HEK293 (cell line): ENCODE results near the gene USP12.

Experiments
- CTCF ChIA-PET: fragments of 350-600 bp; formaldehyde crosslinking; extraction: SDS; loops from one replicate; lab custom pipeline; 2021; ENCODE audit warnings: antibody characterized with exemption; lab: Yijun Ruan, JAX
- POLR2A ChIA-PET: fragments of 300-600 bp; formaldehyde crosslinking; extraction: SDS; loops from one replicate; lab custom pipeline; 2020; ENCODE audit warnings: antibody characterized with exemption, inconsistent platforms; lab: Yijun Ruan, JAX
- H3K27ac ChIP-seq: fragments of 200-500 bp; sonication (Bioruptor generic); 2 replicates; pipeline ENCODE4 v1.5.1; 2014; ENCODE audit warnings: low read depth, low read length, control low read depth, inconsistent platforms; ENCODE audit errors: extremely low read depth
- H3K36me3 ChIP-seq, 2 experiments: fragments of 200-500 bp in 1 of 2; sonication (Bioruptor generic) in 1 of 2; 1 replicate in 1 of 2; 2 replicates in 1 of 2; pipeline ENCODE4 v1.5.1; 2014 to 2017; ENCODE audit warnings: inconsistent platforms in 2 of 2, low read length in 2 of 2; ENCODE audit not compliant: control insufficient read depth in 2 of 2, insufficient read depth in 1 of 2
- H3K4me1 ChIP-seq: fragments of 200-500 bp; sonication (Bioruptor generic); 2 replicates; pipeline ENCODE4 v1.5.1; 2014; ENCODE audit warnings: mild to moderate bottlenecking, low read length, inconsistent platforms; ENCODE audit not compliant: control insufficient read depth, insufficient read depth
- H3K4me3 ChIP-seq: 2 replicates; pipeline ENCODE4 v1.5.1; 2011; ENCODE audit warnings: low read depth, mild to moderate bottlenecking, control low read depth, low read length, moderate library complexity
- H3K9me3 ChIP-seq: fragments of 200-500 bp; sonication (Bioruptor generic); 2 replicates; pipeline ENCODE4 v1.5.1; 2014; ENCODE audit warnings: low read depth, low read length, inconsistent platforms; ENCODE audit not compliant: control insufficient read depth, insufficient read depth
- ELK4 ChIP-seq: IDR thresholded peaks from 2 replicates; pipeline ENCODE4 v1.6.1; 2011; ENCODE audit warnings: mild to moderate bottlenecking, low read depth, low read length, borderline replicate concordance
- GLI4 ChIP-seq: fragments of 450-650 bp; formaldehyde crosslinking; IDR thresholded peaks from 2 replicates; pipeline ENCODE4 v1.5.1; 2016; ENCODE audit warnings: missing biosample characterization, missing genetic modification characterization
- HOXD13 ChIP-seq: sonication (generic); formaldehyde crosslinking; IDR thresholded peaks from 2 replicates; pipeline ENCODE4 v1.8.0; 2022; ENCODE audit warnings: missing genetic modification reagents, borderline replicate concordance
- KLF8 ChIP-seq: fragments of 450-650 bp; formaldehyde crosslinking; IDR thresholded peaks from 2 replicates; pipeline ENCODE4 v1.5.1; 2016; ENCODE audit warnings: missing biosample characterization, missing genetic modification characterization
- PRDM6 ChIP-seq: fragments of 450-650 bp; formaldehyde crosslinking; IDR thresholded peaks from 2 replicates; pipeline ENCODE4 v1.5.1; 2017; ENCODE audit warnings: missing biosample characterization, missing genetic modification characterization
- SCRT2 ChIP-seq: fragments of 450-650 bp; formaldehyde crosslinking; IDR thresholded peaks from 2 replicates; pipeline ENCODE4 v1.5.1; 2016; ENCODE audit warnings: missing biosample characterization, missing genetic modification characterization
- ZBTB20 ChIP-seq: fragments of 450-650 bp; formaldehyde crosslinking; IDR thresholded peaks from 2 replicates; pipeline ENCODE4 v1.5.1; 2016; ENCODE audit warnings: missing biosample characterization, missing genetic modification characterization
- ZBTB21 ChIP-seq: fragments of 450-650 bp; formaldehyde crosslinking; IDR thresholded peaks from 2 replicates; pipeline ENCODE4 v1.5.1; 2017; ENCODE audit warnings: missing biosample characterization, missing genetic modification characterization
- ZBTB49 ChIP-seq: fragments of 450-650 bp; formaldehyde crosslinking; IDR thresholded peaks from 2 replicates; pipeline ENCODE4 v1.5.1; 2016; ENCODE audit warnings: missing biosample characterization, missing genetic modification characterization, low read depth
- ZIC2 ChIP-seq: fragments of 450-650 bp; formaldehyde crosslinking; IDR thresholded peaks from 2 replicates; pipeline ENCODE4 v1.5.1; 2016; ENCODE audit warnings: missing biosample characterization, missing genetic modification characterization
- ZNF132 ChIP-seq: fragments of 450-650 bp; formaldehyde crosslinking; IDR thresholded peaks from 2 replicates; pipeline ENCODE4 v1.5.1; 2017; ENCODE audit warnings: missing biosample characterization, missing genetic modification characterization, borderline replicate concordance
- ZNF138 ChIP-seq: fragments of 450-650 bp; formaldehyde crosslinking; IDR thresholded peaks from 2 replicates; pipeline ENCODE4 v1.5.1; 2016; ENCODE audit warnings: missing biosample characterization, missing genetic modification characterization, borderline replicate concordance
- ZNF221 ChIP-seq: fragments of 450-650 bp; formaldehyde crosslinking; IDR thresholded peaks from 2 replicates; pipeline ENCODE4 v1.5.1; 2017; ENCODE audit warnings: missing biosample characterization, missing genetic modification characterization, borderline replicate concordance
- ZNF248 ChIP-seq: fragments of 450-650 bp; formaldehyde crosslinking; IDR thresholded peaks from 2 replicates; pipeline ENCODE4 v1.5.1; 2017; ENCODE audit warnings: missing biosample characterization, missing genetic modification characterization
- ZNF292 ChIP-seq: fragments of 450-650 bp; formaldehyde crosslinking; IDR thresholded peaks from 2 replicates; pipeline ENCODE4 v1.5.1; 2016; ENCODE audit warnings: low read depth, missing biosample characterization, missing genetic modification characterization, borderline replicate concordance
- ZNF324 ChIP-seq: fragments of 450-650 bp; formaldehyde crosslinking; IDR thresholded peaks from 2 replicates; pipeline ENCODE4 v1.5.1; 2016; ENCODE audit warnings: missing biosample characterization, missing genetic modification characterization
- ZNF341 ChIP-seq: fragments of 450-650 bp; formaldehyde crosslinking; IDR thresholded peaks from 2 replicates; pipeline ENCODE4; 2016; ENCODE audit warnings: low read depth, missing biosample characterization, missing genetic modification characterization
- ZNF350 ChIP-seq: fragments of 450-650 bp; formaldehyde crosslinking; IDR thresholded peaks from 2 replicates; pipeline ENCODE4 v1.5.0; 2017; ENCODE audit warnings: missing biosample characterization, mild to moderate bottlenecking, missing genetic modification characterization
- ZNF354C ChIP-seq: fragments of 450-650 bp; formaldehyde crosslinking; IDR thresholded peaks from 2 replicates; pipeline ENCODE4 v1.5.1; 2016; ENCODE audit warnings: missing biosample characterization, missing genetic modification characterization, low read depth, borderline replicate concordance
- ZNF423 ChIP-seq: fragments of 450-650 bp; formaldehyde crosslinking; IDR thresholded peaks from 2 replicates; pipeline ENCODE4 v1.5.1; 2016; ENCODE audit warnings: missing biosample characterization, missing genetic modification characterization
- ZNF449 ChIP-seq: fragments of 450-650 bp; formaldehyde crosslinking; IDR thresholded peaks from 2 replicates; pipeline ENCODE4 v1.5.1; 2017; ENCODE audit warnings: missing biosample characterization, mild to moderate bottlenecking, missing genetic modification characterization, moderate library complexity
- ZNF488 ChIP-seq: fragments of 450-650 bp; formaldehyde crosslinking; IDR thresholded peaks from 2 replicates; pipeline ENCODE4 v1.5.1; 2016; ENCODE audit warnings: missing biosample characterization, missing genetic modification characterization
- ZNF521 ChIP-seq: fragments of 450-650 bp; formaldehyde crosslinking; IDR thresholded peaks from 2 replicates; pipeline ENCODE4 v1.5.1; 2017; ENCODE audit warnings: missing biosample characterization, mild to moderate bottlenecking, missing genetic modification characterization
- ZNF585B ChIP-seq: fragments of 450-650 bp; formaldehyde crosslinking; IDR thresholded peaks from 2 replicates; pipeline ENCODE4 v1.5.1; 2016; ENCODE audit warnings: missing biosample characterization, missing genetic modification characterization
- ZNF600 ChIP-seq: fragments of 450-650 bp; formaldehyde crosslinking; IDR thresholded peaks from 2 replicates; pipeline ENCODE4 v1.5.1; 2016; ENCODE audit warnings: missing biosample characterization, missing genetic modification characterization
- ZNF626 ChIP-seq: fragments of 450-650 bp; sonication (Bioruptor Pico); formaldehyde crosslinking; IDR thresholded peaks from 2 replicates; pipeline ENCODE4 v1.5.1; 2018; ENCODE audit warnings: missing biosample characterization, missing genetic modification characterization, inconsistent platforms
- ZNF768 ChIP-seq: fragments of 450-650 bp; formaldehyde crosslinking; IDR thresholded peaks from 2 replicates; pipeline ENCODE4 v1.5.1; 2018; ENCODE audit warnings: missing biosample characterization, mild to moderate bottlenecking, missing genetic modification characterization
- ZNF776 ChIP-seq: fragments of 450-650 bp; formaldehyde crosslinking; IDR thresholded peaks from 2 replicates; pipeline ENCODE4 v1.5.0; 2017; ENCODE audit warnings: missing biosample characterization, missing genetic modification characterization, borderline replicate concordance
- ZNF843 ChIP-seq: fragments of 450-650 bp; formaldehyde crosslinking; IDR thresholded peaks from 2 replicates; pipeline ENCODE4 v1.5.1; 2016; ENCODE audit warnings: missing biosample characterization, missing genetic modification characterization
- ZSCAN18 ChIP-seq: fragments of 450-650 bp; formaldehyde crosslinking; IDR thresholded peaks from 2 replicates; pipeline ENCODE4 v1.5.1; 2016; ENCODE audit warnings: missing biosample characterization, missing genetic modification characterization

The USP12 gene

GRCh38 chr13:27171827-27172494, 350 bp upstream of the USP12 start:
- H3K27ac ChIP-seq: peak overlapping the region; percentile 77; the same call in 1 of the 2 replicates
- POLR2A ChIA-PET: interaction anchor here (1.2 kb wide), 1 partner anchor 23 kb away, joined by 3 read pairs; no protein-coding TSS in a partner anchor
- peaks cover 16% of the 10 kb centered on the region for H3K4me1 ChIP-seq
- H3K9me3 ChIP-seq: no peaks in the 10 kb centered on the region
- CTCF ChIA-PET: interaction anchor here (0.6 to 1.4 kb wide), 2 partner anchors 187 kb away, joined by 3 to 5 read pairs; no protein-coding TSS in a partner anchor
- H3K4me3 ChIP-seq: peak overlapping the region; percentile 59
- H3K36me3 ChIP-seq: no peaks in the 10 kb centered on the region
- TF ChIP-seq ZNF768 (tag by site-specific recombination): no peak
- TF ChIP-seq KLF8 (tag by site-specific recombination): peak; percentile 43; the same call in 1 of the 2 replicates
- TF ChIP-seq GLI4 (tag by site-specific recombination): no peak
- TF ChIP-seq ZNF521 (tag by site-specific recombination): no peak
- TF ChIP-seq ZNF138 (tag by site-specific recombination): no peak
- TF ChIP-seq ZNF449: no peak
- TF ChIP-seq ZNF221 (tag by site-specific recombination): no peak
- 0 out of 2 replicates have a peak, but pooled peaks have one; percentile 24 for TF ChIP-seq ZNF324
- no peak for TF ChIP-seq HOXD13 (CRISPR knock-in tag)
- no peak for TF ChIP-seq ZNF292 (tag by site-specific recombination)
- TF ChIP-seq ZIC2 (tag by site-specific recombination): peak; percentile 72
- no peak for TF ChIP-seq ZNF341 (tag by site-specific recombination)
- no peak for TF ChIP-seq ZBTB21 (tag by site-specific recombination)
- no peak for TF ChIP-seq ZNF423 (tag by site-specific recombination)
- no peak for TF ChIP-seq ELK4
- TF ChIP-seq ZNF248 (tag by site-specific recombination): no peak
- TF ChIP-seq ZBTB49 (tag by site-specific recombination): no peak
- TF ChIP-seq ZNF776 (tag by site-specific recombination): no peak
- no peak for TF ChIP-seq ZNF132 (tag by site-specific recombination)
- peak; percentile 68 for TF ChIP-seq ZBTB20 (tag by site-specific recombination)
- TF ChIP-seq ZNF354C (tag by site-specific recombination): no peak
- no peak for TF ChIP-seq ZNF843 (tag by site-specific recombination)
- no peak for TF ChIP-seq ZNF585B (tag by site-specific recombination)
- TF ChIP-seq ZSCAN18 (tag by site-specific recombination): no peak
- TF ChIP-seq ZNF600: peak; percentile 90
- TF ChIP-seq PRDM6 (tag by site-specific recombination): no peak
- TF ChIP-seq SCRT2 (tag by site-specific recombination): no peak
- TF ChIP-seq ZNF350: no peak
- TF ChIP-seq ZNF626 (tag by site-specific recombination): no peak
- TF ChIP-seq ZNF488: no peak
